H9 (cell line): ENCODE results near the gene ADCY5. TPM values are rescaled to one million over a fixed set of nuclear protein-coding genes. Genes with fewer than 3 reads are reported as not detected.
A peak's percentile ranks its signal among the peaks of the same experiment; 100 is the strongest.

Experiments
- DNase-seq: peaks from one replicate; pipeline ENCODE4 v3.0.0-alpha.2; 2017
- H2AFZ ChIP-seq: one replicate; pipeline ENCODE4 v1.6.1; 2013; ENCODE audit warnings: mild to moderate bottlenecking, low read length, control low read depth, moderate library complexity
- H2AK5ac ChIP-seq: 2 replicates; pipeline ENCODE4 v1.6.1; 2013; ENCODE audit warnings: low read length, control low read depth, mixed read lengths; ENCODE audit not compliant: insufficient read length
- H2BK120ac ChIP-seq: one replicate; pipeline ENCODE4 v1.6.1; 2013; ENCODE audit warnings: low read depth, mild to moderate bottlenecking, low read length, control low read depth, inconsistent platforms; ENCODE audit not compliant: poor library complexity, severe bottlenecking
- H2BK12ac ChIP-seq: 2 replicates; pipeline ENCODE4 v1.6.1; 2013; ENCODE audit warnings: low read length, control low read depth, mixed read lengths, low read depth; ENCODE audit not compliant: insufficient read length
- H2BK15ac ChIP-seq: 2 replicates; pipeline ENCODE4 v1.6.1; 2013; ENCODE audit warnings: low read depth, low read length, control low read depth
- H2BK20ac ChIP-seq: one replicate; pipeline ENCODE4 v1.6.1; 2013; ENCODE audit warnings: low read depth, mild to moderate bottlenecking, low read length, control low read depth, inconsistent platforms; ENCODE audit not compliant: poor library complexity, severe bottlenecking
- H2BK5ac ChIP-seq: 2 replicates; pipeline ENCODE4 v1.6.1; 2013; ENCODE audit warnings: low read length, control low read depth, mixed read lengths; ENCODE audit not compliant: insufficient read length
- H3K14ac ChIP-seq: 2 replicates; pipeline ENCODE4 v1.6.1; 2013; ENCODE audit warnings: low read length, control low read depth; ENCODE audit not compliant: insufficient read depth
- H3K18ac ChIP-seq: 2 replicates; pipeline ENCODE4 v1.6.1; 2013; ENCODE audit warnings: low read depth, mild to moderate bottlenecking, mixed read lengths, low read length, control low read depth; ENCODE audit not compliant: insufficient read length
- H3K23ac ChIP-seq: 2 replicates; pipeline ENCODE4 v1.6.1; 2013; ENCODE audit warnings: low read length, control low read depth, mixed read lengths, low read depth; ENCODE audit not compliant: insufficient read length
- H3K23me2 ChIP-seq: 2 replicates; pipeline ENCODE4 v1.6.1; 2013; ENCODE audit warnings: low read depth, mild to moderate bottlenecking, mixed read lengths, low read length, control low read depth; ENCODE audit not compliant: insufficient read length, poor library complexity, severe bottlenecking
- H3K27ac ChIP-seq: 2 replicates; pipeline ENCODE4 v1.5.1; 2013; ENCODE audit warnings: low read length, control low read depth, mixed read lengths, low read depth; ENCODE audit not compliant: insufficient read length
- H3K27me3 ChIP-seq: 2 replicates; pipeline ENCODE4 v1.6.1; 2013; ENCODE audit warnings: low read length, control low read depth, inconsistent platforms; ENCODE audit not compliant: insufficient read depth
- H3K4ac ChIP-seq: 2 replicates; pipeline ENCODE4 v1.6.1; 2013; ENCODE audit warnings: low read depth, mild to moderate bottlenecking, control low read depth, inconsistent platforms, low read length, moderate library complexity
- H3K4me1 ChIP-seq: 2 replicates; pipeline ENCODE4 v1.6.1; 2013; ENCODE audit warnings: low read length, control low read depth, inconsistent platforms; ENCODE audit not compliant: insufficient read depth
- H3K4me2 ChIP-seq: 2 replicates; pipeline ENCODE4 v1.6.1; 2013; ENCODE audit warnings: low read length, control low read depth, mixed read lengths; ENCODE audit not compliant: insufficient read length, insufficient read depth
- H3K56ac ChIP-seq: 2 replicates; pipeline ENCODE4 v1.6.1; 2013; ENCODE audit warnings: low read depth, mild to moderate bottlenecking, mixed read lengths, low read length, control low read depth; ENCODE audit not compliant: insufficient read length
- H3K79me1 ChIP-seq: 2 replicates; pipeline ENCODE4 v1.6.1; 2013; ENCODE audit warnings: low read depth, mild to moderate bottlenecking, moderate library complexity, low read length, control low read depth, inconsistent platforms; ENCODE audit not compliant: insufficient read depth, poor library complexity, severe bottlenecking
- H3K79me2 ChIP-seq: 2 replicates; pipeline ENCODE4 v1.6.1; 2013; ENCODE audit warnings: low read length, control low read depth, inconsistent platforms; ENCODE audit not compliant: insufficient read depth
- H3K9ac ChIP-seq: 2 replicates; pipeline ENCODE4 v1.6.1; 2013; ENCODE audit warnings: low read length, control low read depth, mixed read lengths; ENCODE audit not compliant: insufficient read length; ENCODE audit errors: extremely low read depth
- H3K9me3 ChIP-seq: one replicate; pipeline ENCODE4 v1.6.1; 2013; ENCODE audit warnings: low read depth, low read length, inconsistent platforms; ENCODE audit not compliant: control insufficient read depth
- H3T11ph ChIP-seq: one replicate; pipeline ENCODE4 v1.6.1; 2013; ENCODE audit warnings: mild to moderate bottlenecking, low read length, control low read depth, inconsistent platforms
- H4K20me1 ChIP-seq: one replicate; pipeline ENCODE4 v1.6.1; 2013; ENCODE audit not compliant: control insufficient read depth, insufficient read length, insufficient read depth
- H4K5ac ChIP-seq: 2 replicates; pipeline ENCODE4 v1.6.1; 2013; ENCODE audit warnings: low read depth, mild to moderate bottlenecking, mixed read lengths, low read length, control low read depth; ENCODE audit not compliant: insufficient read length
- H4K8ac ChIP-seq: replicated peaks from 2 replicates; pipeline ENCODE4 v1.6.1; 2013; ENCODE audit warnings: low read length, control low read depth, mixed read lengths, low read depth; ENCODE audit not compliant: insufficient read length
- H4K91ac ChIP-seq: 2 replicates; pipeline ENCODE4 v1.6.1; 2013; ENCODE audit warnings: low read depth, mild to moderate bottlenecking, moderate library complexity, mixed read lengths, low read length, control low read depth; ENCODE audit not compliant: insufficient read length
- H3K27ac Mint-ChIP-seq, 3 experiments: 2 replicates in 2 of 3; 3 replicates in 1 of 3; pipeline ENCODE4 v1.8.0; 2020 to 2021; ENCODE audit warnings: mixed read lengths in 3 of 3, mild to moderate bottlenecking in 1 of 3, moderate library complexity in 1 of 3
- H3K27me3 Mint-ChIP-seq: 2 replicates; pipeline ENCODE4 v1.8.0; 2021; ENCODE audit warnings: low read depth, mild to moderate bottlenecking, moderate library complexity, mixed read lengths
- H3K36me3 Mint-ChIP-seq, 3 experiments: 2 replicates in 2 of 3; 3 replicates in 1 of 3; pipeline ENCODE4 v1.8.0; 2020 to 2021; ENCODE audit warnings: low read depth in 3 of 3, mixed read lengths in 3 of 3; ENCODE audit not compliant: insufficient read depth in 1 of 3
- H3K4me1 Mint-ChIP-seq, 2 experiments: 2 replicates each; pipeline ENCODE4 v1.8.0; 2020; ENCODE audit warnings: mixed read lengths in 2 of 2
- H3K4me3 Mint-ChIP-seq, 2 experiments: 2 replicates in 1 of 2; 3 replicates in 1 of 2; pipeline ENCODE4 v1.8.0; 2020 to 2021; ENCODE audit warnings: mild to moderate bottlenecking in 2 of 2, mixed read lengths in 2 of 2, moderate library complexity in 1 of 2
- H3K9me3 Mint-ChIP-seq, 2 experiments: 2 replicates in 1 of 2; 3 replicates in 1 of 2; pipeline ENCODE4 v1.8.0; 2020; ENCODE audit warnings: mild to moderate bottlenecking in 2 of 2, mixed read lengths in 2 of 2, moderate library complexity in 1 of 2
- WGBS: extraction: QIAGEN DNeasy Blood & Tissue Kit; methylation state at CpG from one replicate; pipeline ENCODE4 v1.1.7; 2013; ENCODE audit warnings: missing lambda C conversion rate, low lambda C conversion rate, mixed read lengths; ENCODE audit not compliant: insufficient read length; ENCODE audit errors: extremely low coverage; 5-methylcytosine and 5-hydroxymethylcytosine counted together
- total RNA-seq: library from RNA; stranded (reverse); gene quantifications from 2 replicates; pipeline ENCODE4 v1.2.1, GENCODE V29; 2021
- TF ChIP-seq, protein P1 (sequence below): fragments of 200-600 bp; sonication (generic); conservative IDR thresholded peaks from 3 replicates; pipeline ENCODE4 v1.8.0; 2021; ENCODE audit warnings: antibody characterized with exemption, mild to moderate bottlenecking

The ADCY5 gene
- total RNA-seq, 1 experiment from 2014 or later = 5.0 TPM

DNA sequence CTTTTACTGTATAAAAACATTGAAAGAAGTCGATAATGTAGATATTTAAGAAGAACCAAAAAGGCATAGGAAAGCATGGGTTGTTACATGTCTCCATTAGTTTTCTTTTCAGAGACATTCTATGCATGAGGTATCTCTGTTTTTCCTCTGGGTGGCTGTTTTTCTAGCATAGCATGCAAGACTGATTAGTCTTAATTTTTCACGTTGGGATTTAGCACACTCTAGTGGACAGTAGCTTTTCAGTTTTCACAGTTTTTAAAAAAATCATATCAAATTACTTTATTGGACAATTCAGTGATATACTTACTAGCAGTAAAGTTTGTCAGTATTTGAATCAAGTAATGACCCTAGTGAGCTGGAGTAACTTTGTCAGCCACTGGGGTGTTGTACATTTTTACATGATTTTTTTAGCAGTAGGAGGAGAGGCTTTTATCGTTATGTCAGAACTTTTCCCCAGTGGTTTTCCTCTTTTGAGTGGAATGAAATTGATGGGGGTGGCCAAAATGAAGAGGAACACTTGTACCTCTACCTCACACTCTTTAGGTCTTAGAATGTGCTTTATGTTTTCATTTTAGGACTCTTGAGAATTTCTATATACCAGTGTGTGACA, 190.0 kb downstream of the ADCY5 start:
- no peak overlapping the region for H2BK15ac ChIP-seq
- no peaks in the 10 kb centered on the region for H3K23me2 ChIP-seq
- H3K79me1 ChIP-seq = no peaks in the 10 kb centered on the region
- no peak overlapping the region for H2AFZ ChIP-seq
- no peak overlapping the region for H3K27ac ChIP-seq
- no peak overlapping the region for H4K8ac ChIP-seq
- no peak overlapping the region for H4K5ac ChIP-seq
- Mint-ChIP-seq H3K36me3 (no peaks in the 10 kb centered on the region), H3K27ac (no peak overlapping the region), H3K27me3 (no peaks in the 10 kb centered on the region), H3K4me3 (no peak overlapping the region), H3K4me1 (peaks cover 0 to 3% of the 10 kb centered on the region in 2 experiments; a peak in 1 of 4 replicates), H3K9me3 (no peaks in the 10 kb centered on the region)
- no peaks in the 10 kb centered on the region for H3K9me3 ChIP-seq
- DNase-seq = no peak
- no peak overlapping the region for H3K14ac ChIP-seq
- no peak overlapping the region for H3K4me2 ChIP-seq
- H2AK5ac ChIP-seq = no peak overlapping the region
- H3K9ac ChIP-seq = no peak overlapping the region
- no peaks in the 10 kb centered on the region; the same call in 1 of the 2 replicates for H3K4me1 ChIP-seq
- no peak overlapping the region for H3K23ac ChIP-seq
- H2BK12ac ChIP-seq = no peak overlapping the region
- H4K20me1 ChIP-seq = no peaks in the 10 kb centered on the region
- H3K27me3 ChIP-seq = no peaks in the 10 kb centered on the region
- no peak overlapping the region for H3K56ac ChIP-seq
- TF ChIP-seq, protein P1, sequence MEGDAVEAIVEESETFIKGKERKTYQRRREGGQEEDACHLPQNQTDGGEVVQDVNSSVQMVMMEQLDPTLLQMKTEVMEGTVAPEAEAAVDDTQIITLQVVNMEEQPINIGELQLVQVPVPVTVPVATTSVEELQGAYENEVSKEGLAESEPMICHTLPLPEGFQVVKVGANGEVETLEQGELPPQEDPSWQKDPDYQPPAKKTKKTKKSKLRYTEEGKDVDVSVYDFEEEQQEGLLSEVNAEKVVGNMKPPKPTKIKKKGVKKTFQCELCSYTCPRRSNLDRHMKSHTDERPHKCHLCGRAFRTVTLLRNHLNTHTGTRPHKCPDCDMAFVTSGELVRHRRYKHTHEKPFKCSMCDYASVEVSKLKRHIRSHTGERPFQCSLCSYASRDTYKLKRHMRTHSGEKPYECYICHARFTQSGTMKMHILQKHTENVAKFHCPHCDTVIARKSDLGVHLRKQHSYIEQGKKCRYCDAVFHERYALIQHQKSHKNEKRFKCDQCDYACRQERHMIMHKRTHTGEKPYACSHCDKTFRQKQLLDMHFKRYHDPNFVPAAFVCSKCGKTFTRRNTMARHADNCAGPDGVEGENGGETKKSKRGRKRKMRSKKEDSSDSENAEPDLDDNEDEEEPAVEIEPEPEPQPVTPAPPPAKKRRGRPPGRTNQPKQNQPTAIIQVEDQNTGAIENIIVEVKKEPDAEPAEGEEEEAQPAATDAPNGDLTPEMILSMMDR = peak; percentile 56
- H3K18ac ChIP-seq = no peak overlapping the region
- H4K91ac ChIP-seq = no peak overlapping the region
- no peak overlapping the region for H3K4ac ChIP-seq
- no peak overlapping the region for H2BK5ac ChIP-seq
- no peak overlapping the region for H3T11ph ChIP-seq
- no peak overlapping the region for H2BK120ac ChIP-seq
- WGBS = no CpG with 5 or more reads among the region's 3 CpGs
- H2BK20ac ChIP-seq = no peak overlapping the region
- H3K79me2 ChIP-seq = no peaks in the 10 kb centered on the region
